ENCODE results near the gene PIH1D2.
"Not testable (repeated sequence)": the region's sequence is repeated elsewhere in the genome, so short reads cannot be mapped to it uniquely, and the experiment has no call there.

PIH1D2 gene

GRCh38 chr11:112073941-112074811, at the start of gene PIH1D2, which contains the start of gene NKAPD1:
Gene PIH1D2, minus strand, starts transcription at chr11:112074017. Its CDS starts 843 bp downstream, at chr11:112073174.
Gene NKAPD1, plus strand, starts transcription at chr11:112074299. Its CDS starts 1,276 bp downstream, at chr11:112075575.
- peak; percentile 69 to 71 for DNase-seq

GRCh38 chr11:112123129-112123528, 49.3 kb upstream of the PIH1D2 start:
- no peak for DNase-seq

- DNase-seq, result no peak
Observed at GRCh38 chr11:112121981-112122615, 48.3 kb upstream of the PIH1D2 start.

GRCh38 chr11:112118176-112118575, 44.4 kb upstream of the PIH1D2 start:
- DNase-seq, result no peak

GRCh38 chr11:112115386-112115785, 41.6 kb upstream of the PIH1D2 start:
- DNase-seq, result no peak

- DNase-seq, result no peak
Observed at GRCh38 chr11:112114460-112114859, 40.6 kb upstream of the PIH1D2 start.

- DNase-seq, result no peak
Observed at GRCh38 chr11:112113539-112114457, 40.0 kb upstream of the PIH1D2 start.

- DNase-seq, result no peak
Observed at GRCh38 chr11:112106070-112106469, 32.3 kb upstream of the PIH1D2 start.

- DNase-seq, result no peak
Observed at GRCh38 chr11:112103446-112103845, 29.6 kb upstream of the PIH1D2 start.

GRCh38 chr11:112100462-112100861, 26.6 kb upstream of the PIH1D2 start:
- DNase-seq, result no peak

- no peak for DNase-seq
Observed at GRCh38 chr11:112097734-112098528, 24.1 kb upstream of the PIH1D2 start.

- DNase-seq, result no peak
Observed at GRCh38 chr11:112096194-112096593, 22.4 kb upstream of the PIH1D2 start.

GRCh38 chr11:112095302-112095701, 21.5 kb upstream of the PIH1D2 start:
- DNase-seq, result not testable (repeated sequence)

GRCh38 chr11:112087212-112087611, 13.4 kb upstream of the PIH1D2 start:
- DNase-seq, result no peak

GRCh38 chr11:112086422-112087191, 12.8 kb upstream of the PIH1D2 start, which contains the start of the genes SDHD and TIMM8B:
Gene SDHD, plus strand, starts transcription at chr11:112086873. Its CDS starts 35 bp downstream, at chr11:112086908.
Gene TIMM8B, minus strand, starts transcription at chr11:112086756. Its CDS starts 33 bp downstream, at chr11:112086723.
- DNase-seq, result peak; percentile 92 to 93

- peak; percentile 23 to 30 for DNase-seq
Observed at GRCh38 chr11:112085822-112086421, 12.1 kb upstream of the PIH1D2 start.

- DNase-seq, result peak in 1 of 2 donors; percentile 17
Observed at GRCh38 chr11:112082729-112083128, 8.9 kb upstream of the PIH1D2 start.

GRCh38 chr11:112062923-112063322, 10.9 kb downstream of the PIH1D2 start:
- DNase-seq, result no peak

GRCh38 chr11:112058103-112058502, 15.7 kb downstream of the PIH1D2 start:
- DNase-seq, result no peak

GRCh38 chr11:112057170-112057569, 16.6 kb downstream of the PIH1D2 start:
- DNase-seq, result no peak

- DNase-seq, result no peak
Observed at GRCh38 chr11:112051768-112052167, 22.0 kb downstream of the PIH1D2 start.
